ENCODE results near the gene GNG14. TPM values are rescaled to one million over a fixed set of nuclear protein-coding genes. Genes with fewer than 3 reads are reported as not detected.

The GNG14 gene
- total RNA-seq = not detected in 2 replicates

GRCh38 chr19:12687496-12688196 is at the start of gene GNG14:
Gene GNG14 (plus strand): TSS chr19:12687998. CDS start chr19:12688049, 51 bp downstream.

GRCh38 chr19:12666265-12667048 is 21.3 kb upstream of the GNG14 start, which contains the start of the genes MAN2B1 and WDR83:
Gene MAN2B1 (minus strand): TSS chr19:12666742. CDS start chr19:12666701, 41 bp downstream.
Gene WDR83 (plus strand): TSS chr19:12666807. CDS start chr19:12669791, 2,984 bp downstream.

DNA sequence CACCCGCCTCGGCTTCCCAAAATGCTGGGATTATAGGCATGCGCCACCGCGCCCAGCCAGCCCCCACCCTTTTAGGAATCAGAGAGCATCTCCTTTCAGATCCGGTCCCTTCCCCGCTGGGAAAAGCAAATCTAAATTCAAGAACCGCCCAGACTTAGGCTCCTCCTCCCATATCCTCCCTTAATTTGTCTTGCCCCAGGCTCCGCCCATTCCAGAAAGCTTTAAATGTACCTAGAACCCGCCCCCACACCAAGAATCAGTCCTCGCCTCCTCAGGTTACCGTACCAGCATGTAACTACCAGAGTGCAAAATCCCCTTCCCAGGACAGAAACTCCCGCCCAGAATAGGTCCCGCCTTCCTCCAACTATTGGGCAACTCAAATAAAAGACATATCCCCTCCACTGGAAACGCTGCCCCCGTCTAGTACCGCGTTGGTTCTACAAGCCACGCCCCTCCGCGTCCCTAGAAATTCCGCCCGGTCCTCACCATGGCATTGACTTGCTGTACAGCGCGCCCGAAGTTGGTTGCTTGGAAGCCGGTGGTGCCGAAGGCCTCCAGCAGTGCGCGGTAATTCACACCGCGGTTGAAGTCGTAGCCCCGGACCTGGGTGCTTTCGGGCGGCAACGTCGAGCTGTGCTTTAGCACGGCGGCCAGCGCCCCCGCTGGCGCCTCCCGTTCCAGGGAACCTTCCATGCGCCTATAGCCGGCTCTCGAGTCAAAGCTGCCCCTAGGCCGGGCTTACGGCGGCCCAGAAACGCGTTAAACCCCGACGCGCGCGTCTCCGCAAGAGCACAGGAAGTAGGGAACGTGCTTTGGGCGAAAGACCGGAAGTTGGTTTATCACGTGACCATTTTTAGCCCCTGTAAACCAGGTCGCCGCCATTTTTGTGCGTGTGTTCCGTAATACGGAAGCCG is 6.5 kb upstream of the GNG14 start, which contains the start of gene DHPS:
Gene DHPS (minus strand): TSS at position 807 of the 914 bp plus-strand sequence. CDS start 114 bp downstream, at position 693.

GRCh38 chr19:12696366-12697335 is 8.9 kb downstream of the GNG14 start, which contains the start of gene FBXW9:
Gene FBXW9 (minus strand): TSS chr19:12696631. CDS start chr19:12696581, 50 bp downstream.

GRCh38 chr19:12723641-12724426 is 36.0 kb downstream of the GNG14 start, which contains the start of gene TNPO2:
Gene TNPO2 (minus strand): TSS chr19:12723932. CDS start chr19:12720977, 2,955 bp downstream.

DNA sequence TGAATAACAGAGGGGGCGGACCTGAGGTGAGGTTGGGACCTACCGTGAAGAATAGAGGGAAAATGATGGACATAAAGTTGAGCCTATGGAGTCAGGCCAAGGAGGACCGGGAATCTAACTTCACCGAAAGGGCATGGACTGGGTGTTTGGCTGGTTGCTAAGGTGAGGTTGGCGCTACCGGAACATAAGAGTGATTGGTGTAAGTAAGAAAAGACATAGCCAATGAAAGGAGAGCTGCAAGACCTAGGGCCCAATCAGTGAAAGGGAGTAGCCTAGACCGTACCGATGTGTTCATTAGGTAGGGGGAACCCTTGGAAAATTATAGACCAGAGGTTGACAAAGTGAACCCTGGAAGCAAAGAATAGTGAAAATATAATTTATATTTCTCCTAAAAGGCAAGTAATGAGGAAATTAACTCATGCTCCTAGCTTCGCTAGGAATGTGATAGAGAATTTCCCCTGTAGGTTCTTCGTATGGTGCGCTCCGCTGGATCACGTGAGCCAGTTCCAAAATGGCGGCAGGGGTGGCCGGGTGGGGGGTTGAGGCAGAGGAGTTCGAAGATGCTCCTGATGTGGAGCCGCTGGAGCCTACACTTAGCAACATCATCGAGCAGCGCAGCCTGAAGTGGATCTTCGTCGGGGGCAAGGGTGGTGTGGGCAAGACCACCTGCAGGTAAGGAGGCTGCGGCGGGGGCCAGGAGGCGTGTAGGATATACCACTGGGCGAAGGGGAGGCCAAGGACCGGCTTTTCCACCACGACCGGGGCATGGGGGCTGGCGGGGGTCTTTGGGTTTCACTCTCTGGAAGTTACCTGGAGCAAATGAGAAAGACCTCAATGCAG is 49.4 kb downstream of the GNG14 start, which contains the start of gene GET3:
Gene GET3 (plus strand): TSS at position 503 of the 840 bp plus-strand sequence. CDS start 9 bp downstream, at position 512.

Other genes starting within 250 kb of the GNG14 start
- gene ZNF443, start 247.0 kb upstream of the GNG14 start, total RNA-seq = 1.5 and 2.0 TPM in 2 replicates
- gene ZNF709, start 203.2 kb upstream of the GNG14 start, total RNA-seq = 2.3 and 3.5 TPM in 2 replicates
- 7.4 and 8.5 TPM in 2 replicates for gene ZNF564, start 136.5 kb upstream of the GNG14 start, total RNA-seq
- 7.3 and 9.6 TPM in 2 replicates for gene ZNF490, start 77.2 kb upstream of the GNG14 start, total RNA-seq
- gene ZNF791, start 77.1 kb upstream of the GNG14 start, total RNA-seq = 13.7 and 15.4 TPM in 2 replicates
- 60.0 and 60.9 TPM in 2 replicates for gene MAN2B1, start 21.3 kb upstream of the GNG14 start, total RNA-seq
- 8.8 and 9.8 TPM in 2 replicates for gene WDR83, start 21.2 kb upstream of the GNG14 start, total RNA-seq
- gene DHPS, start 6.1 kb upstream of the GNG14 start, total RNA-seq = 58.8 and 66.5 TPM in 2 replicates
- gene FBXW9, start 8.6 kb downstream of the GNG14 start, total RNA-seq = 5.5 and 6.4 TPM in 2 replicates
- 50.6 and 71.6 TPM in 2 replicates for gene TNPO2, start 35.9 kb downstream of the GNG14 start, total RNA-seq
- 78.1 and 93.8 TPM in 2 replicates for gene TRIR, start 46.7 kb downstream of the GNG14 start, total RNA-seq
- 61.8 and 67.5 TPM in 2 replicates for gene GET3, start 49.5 kb downstream of the GNG14 start, total RNA-seq
- gene BEST2, start 63.8 kb downstream of the GNG14 start, total RNA-seq = not detected in 2 replicates
- 18.5 and 26.7 TPM in 2 replicates for gene HOOK2, start 87.6 kb downstream of the GNG14 start, total RNA-seq
- 77.3 and 101 TPM in 2 replicates for gene JUNB, start 103.5 kb downstream of the GNG14 start, total RNA-seq
- 188 and 217 TPM in 2 replicates for gene PRDX2, start 113.8 kb downstream of the GNG14 start, total RNA-seq
- gene THSD8, start 114.1 kb downstream of the GNG14 start, total RNA-seq = 0.13 TPM in 1 of 2 replicates, not detected in the other
- gene RNASEH2A, start 118.6 kb downstream of the GNG14 start, total RNA-seq = 8.8 and 9.9 TPM in 2 replicates
- gene RTBDN, start 146.6 kb downstream of the GNG14 start, total RNA-seq = not detected in 2 replicates
- 0.07 and 0.36 TPM in 2 replicates for gene MAST1, start 150.5 kb downstream of the GNG14 start, total RNA-seq
- 40.5 and 57.0 TPM in 2 replicates for gene DNASE2, start 193.5 kb downstream of the GNG14 start, total RNA-seq
- gene KLF1, start 199.2 kb downstream of the GNG14 start, total RNA-seq = not detected in 2 replicates
- 16.0 and 23.4 TPM in 2 replicates for gene GCDH, start 203.2 kb downstream of the GNG14 start, total RNA-seq
- 0.07 and 0.23 TPM in 2 replicates for gene SYCE2, start 231.3 kb downstream of the GNG14 start, total RNA-seq
- gene FARSA, start 245.7 kb downstream of the GNG14 start, total RNA-seq = 71.0 and 86.5 TPM in 2 replicates